Measurements from ENCODE around the gene AKT3. TPM values are rescaled to one million over a fixed set of nuclear protein-coding genes. Genes with fewer than 3 reads are reported as not detected.

The AKT3 gene
- total RNA-seq, 2 experiments from 2014 or later = 33.3 to 34.7 TPM

DNA sequence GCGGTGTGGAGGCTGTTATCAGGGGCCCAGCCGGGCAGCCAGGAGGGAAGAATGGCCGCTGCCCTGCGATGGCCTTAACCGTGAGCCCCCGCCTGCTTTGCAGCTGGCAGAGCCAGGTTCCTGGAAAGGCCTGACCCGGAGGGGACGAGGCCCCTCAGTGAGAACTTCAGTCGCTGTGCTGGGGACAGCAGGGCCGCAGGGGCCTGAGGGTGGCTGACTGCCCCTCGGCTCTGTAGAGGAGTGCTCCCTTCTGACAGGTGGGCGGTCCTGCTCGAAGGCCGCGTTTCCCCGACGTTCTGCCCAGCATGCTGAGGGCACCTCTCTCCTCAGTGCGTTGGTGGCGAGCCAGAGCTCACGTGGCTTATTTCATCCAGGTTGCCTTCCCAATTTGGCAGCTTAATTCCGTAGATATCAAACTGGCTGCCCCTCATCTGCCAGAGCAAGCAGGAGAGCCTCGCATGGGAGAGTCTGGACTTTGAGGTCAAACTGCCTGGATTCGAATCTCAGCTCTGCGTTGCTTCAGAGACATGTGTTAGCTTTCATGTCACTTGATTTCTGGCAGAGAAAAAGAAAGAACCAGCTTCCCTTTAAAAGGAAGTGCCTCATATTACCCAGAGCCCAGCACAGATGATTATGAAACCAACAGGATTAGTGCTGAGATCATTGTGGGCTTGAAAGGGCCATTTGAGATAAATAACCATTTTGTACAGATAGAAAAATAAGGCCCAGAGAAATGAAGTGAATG, 354.4 kb downstream of the AKT3 start:
- no peaks in the 10 kb centered on the region for H3K9me3 Mint-ChIP-seq
- intact Hi-C loops (cut with micrococcal nuclease) = no loop called here
- DNase-seq = no peak
- ChIA-PET CTCF (no interaction called here), POLR2A (no interaction called here)
- H3K4me1 Mint-ChIP-seq (ENCODE audit: low read depth) = no peaks in the 10 kb centered on the region
- H3K36me3 Mint-ChIP-seq = peaks cover 6% of the 10 kb centered on the region
- H3K27ac Mint-ChIP-seq = no peak overlapping the region
- H3K4me3 Mint-ChIP-seq = no peak overlapping the region
- H3K27me3 Mint-ChIP-seq = no peaks in the 10 kb centered on the region

DNA sequence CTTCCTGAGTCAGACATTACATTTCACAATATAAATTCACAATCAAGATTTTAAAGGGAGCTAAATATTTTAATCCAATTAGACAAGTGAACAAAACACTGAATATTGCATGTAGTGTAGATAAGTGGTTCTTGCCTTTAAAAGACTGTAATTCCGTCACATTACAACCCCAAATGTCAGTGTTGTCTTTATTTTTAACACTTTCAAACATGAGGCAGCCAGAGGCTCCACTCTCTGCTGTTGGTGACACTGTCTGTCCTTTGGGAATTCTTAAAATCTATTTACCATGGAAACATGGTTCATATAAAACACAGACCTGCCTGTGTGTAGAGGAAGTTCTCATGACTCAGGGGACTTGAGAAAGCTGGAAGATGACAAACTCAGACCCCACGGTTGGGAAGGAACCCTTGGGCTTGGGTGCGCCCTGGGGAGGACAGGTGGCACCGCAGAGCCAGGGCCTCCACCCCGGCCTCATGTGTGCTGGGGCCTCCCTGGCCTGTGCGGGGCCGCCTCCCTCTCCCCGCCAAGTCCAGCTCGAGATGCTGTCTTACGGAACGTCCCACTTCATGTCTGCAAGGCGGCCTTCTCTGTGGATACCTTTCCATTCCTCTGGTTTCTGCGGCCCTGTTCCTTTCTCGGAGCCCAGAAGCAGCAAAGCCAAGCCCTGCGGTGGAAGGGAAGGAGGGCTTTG, 355.2 kb downstream of the AKT3 start:
- DNase-seq = no peak
- intact Hi-C loops (cut with micrococcal nuclease) = no loop called here
- POLR2A ChIA-PET = no interaction called here
- CTCF ChIA-PET = no interaction called here
- no peaks in the 10 kb centered on the region for H3K27me3 Mint-ChIP-seq
- peaks cover 2% of the 10 kb centered on the region for H3K36me3 Mint-ChIP-seq
- H3K4me3 Mint-ChIP-seq = no peak overlapping the region
- no peaks in the 10 kb centered on the region for H3K9me3 Mint-ChIP-seq
- no peak overlapping the region for H3K27ac Mint-ChIP-seq
- no peaks in the 10 kb centered on the region for H3K4me1 Mint-ChIP-seq (ENCODE audit: low read depth)

DNA sequence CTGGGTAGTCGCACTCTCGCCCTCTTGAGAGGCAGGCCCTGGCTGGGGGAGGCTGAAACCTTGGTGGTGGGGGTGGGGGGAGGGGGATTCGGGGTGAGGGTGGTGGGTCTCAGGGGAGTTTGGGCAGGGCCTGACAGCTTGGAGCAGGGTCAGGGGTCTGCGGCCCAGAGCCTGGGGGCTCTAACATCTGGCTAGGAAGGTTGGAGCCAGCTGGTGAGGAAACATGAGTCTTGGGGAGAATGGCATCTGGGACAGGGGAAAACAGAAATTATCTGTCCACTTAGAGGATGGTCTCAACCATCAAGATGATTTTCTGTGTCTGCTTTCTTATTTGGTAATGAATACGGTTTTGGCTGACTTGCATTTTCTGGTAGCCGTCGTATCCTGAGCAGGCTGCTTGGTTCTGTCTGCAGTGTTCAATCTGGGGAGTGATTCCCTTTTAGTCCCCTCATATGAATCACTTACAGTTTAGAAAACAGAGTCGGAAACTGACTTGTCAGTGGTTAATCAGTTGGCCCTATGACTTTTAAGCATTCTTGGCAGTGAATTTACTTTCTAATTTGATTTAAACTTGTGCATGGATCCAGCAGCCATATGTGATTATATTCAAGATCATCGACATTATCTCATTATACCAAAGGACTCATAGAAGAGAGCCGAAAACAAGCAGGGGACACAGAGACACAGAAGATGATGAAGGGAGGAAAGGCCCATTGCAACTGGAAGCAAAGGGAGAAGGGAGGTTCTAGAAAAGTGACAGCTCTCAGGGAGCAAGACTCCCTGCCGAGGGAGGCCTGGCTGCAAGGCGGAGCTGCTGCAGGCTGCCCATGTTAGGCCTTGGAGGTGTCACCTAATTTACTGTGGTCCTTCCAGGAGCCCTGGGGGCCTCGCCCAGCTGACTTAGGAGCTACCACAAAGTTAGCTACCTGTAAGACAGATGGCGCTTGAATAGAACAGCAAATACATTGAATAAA, 356.6 kb downstream of the AKT3 start:
- POLR2A ChIA-PET = no interaction called here
- intact Hi-C loops (cut with micrococcal nuclease) = no loop called here
- no peak for DNase-seq
- H3K9me3 Mint-ChIP-seq = no peaks in the 10 kb centered on the region
- H3K36me3 Mint-ChIP-seq = no peaks in the 10 kb centered on the region
- no peaks in the 10 kb centered on the region for H3K27me3 Mint-ChIP-seq
- no peak overlapping the region for H3K4me3 Mint-ChIP-seq
- H3K4me1 Mint-ChIP-seq (ENCODE audit: low read depth) = no peaks in the 10 kb centered on the region
- CTCF ChIA-PET = no interaction called here
- H3K27ac Mint-ChIP-seq = no peak overlapping the region

- CTCF ChIA-PET = no interaction called here
- Mint-ChIP-seq H3K4me1 (ENCODE audit: low read depth) (no peaks in the 10 kb centered on the region), H3K9me3 (no peaks in the 10 kb centered on the region), H3K4me3 (no peak overlapping the region), H3K27ac (no peak overlapping the region), H3K36me3 (no peaks in the 10 kb centered on the region), H3K27me3 (no peaks in the 10 kb centered on the region)
- intact Hi-C loops (cut with micrococcal nuclease) = no loop called here
- POLR2A ChIA-PET = no interaction called here
- DNase-seq = no peak
Measured at GRCh38 chr1:243490748-243491686, 359.0 kb downstream of the AKT3 start.

DNA sequence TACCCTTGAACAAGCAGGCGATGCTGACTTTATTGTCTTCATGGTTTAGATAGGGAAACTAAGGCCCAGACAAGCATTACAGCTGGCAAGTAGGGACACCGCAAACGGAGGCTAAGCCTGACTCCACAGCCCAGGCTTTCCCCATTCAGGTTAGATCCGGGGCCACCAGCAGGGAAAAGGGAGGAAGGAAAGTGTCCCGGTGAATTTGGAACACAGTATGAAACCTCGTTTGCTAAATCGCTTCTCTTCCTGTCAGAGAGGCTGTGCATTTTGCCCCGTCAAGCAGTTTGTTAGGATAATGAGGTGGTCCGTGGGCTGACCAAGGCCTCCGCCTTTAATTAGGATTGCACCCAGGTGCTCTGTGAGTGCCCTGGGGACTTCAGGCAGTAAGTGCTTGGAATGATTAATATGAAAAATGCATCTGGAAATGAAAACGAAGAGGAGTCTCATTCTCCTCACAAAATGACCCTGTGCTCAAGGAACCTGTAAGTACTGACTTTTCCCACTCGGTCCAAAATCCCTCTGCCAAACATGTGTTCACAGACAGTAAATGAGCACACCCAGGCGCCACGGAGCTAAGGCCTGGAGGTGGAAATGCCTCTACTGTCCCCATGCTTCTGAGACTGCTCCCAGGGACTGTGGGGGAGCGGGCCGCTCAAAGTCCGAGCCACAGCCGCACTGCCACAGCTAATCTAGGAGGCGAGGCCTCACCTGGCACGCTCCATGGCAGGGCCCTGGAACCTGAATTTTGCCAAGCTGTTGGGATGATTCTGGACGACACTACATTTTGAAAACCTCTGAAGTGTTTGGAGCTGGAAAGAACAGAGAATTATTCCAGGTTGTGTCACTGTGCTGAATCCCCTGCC, 360.1 kb downstream of the AKT3 start:
- H3K27ac Mint-ChIP-seq = no peak overlapping the region
- intact Hi-C loops (cut with micrococcal nuclease) = no loop called here
- ChIA-PET POLR2A (no interaction called here), CTCF (no interaction called here)
- DNase-seq = no peak
- no peaks in the 10 kb centered on the region for H3K4me1 Mint-ChIP-seq (ENCODE audit: low read depth)
- no peaks in the 10 kb centered on the region for H3K27me3 Mint-ChIP-seq
- no peaks in the 10 kb centered on the region for H3K36me3 Mint-ChIP-seq
- H3K4me3 Mint-ChIP-seq = no peak overlapping the region
- no peaks in the 10 kb centered on the region for H3K9me3 Mint-ChIP-seq

GRCh38 chr1:243489158-243489527, 360.9 kb downstream of the AKT3 start:
- POLR2A ChIA-PET = no interaction called here

DNA sequence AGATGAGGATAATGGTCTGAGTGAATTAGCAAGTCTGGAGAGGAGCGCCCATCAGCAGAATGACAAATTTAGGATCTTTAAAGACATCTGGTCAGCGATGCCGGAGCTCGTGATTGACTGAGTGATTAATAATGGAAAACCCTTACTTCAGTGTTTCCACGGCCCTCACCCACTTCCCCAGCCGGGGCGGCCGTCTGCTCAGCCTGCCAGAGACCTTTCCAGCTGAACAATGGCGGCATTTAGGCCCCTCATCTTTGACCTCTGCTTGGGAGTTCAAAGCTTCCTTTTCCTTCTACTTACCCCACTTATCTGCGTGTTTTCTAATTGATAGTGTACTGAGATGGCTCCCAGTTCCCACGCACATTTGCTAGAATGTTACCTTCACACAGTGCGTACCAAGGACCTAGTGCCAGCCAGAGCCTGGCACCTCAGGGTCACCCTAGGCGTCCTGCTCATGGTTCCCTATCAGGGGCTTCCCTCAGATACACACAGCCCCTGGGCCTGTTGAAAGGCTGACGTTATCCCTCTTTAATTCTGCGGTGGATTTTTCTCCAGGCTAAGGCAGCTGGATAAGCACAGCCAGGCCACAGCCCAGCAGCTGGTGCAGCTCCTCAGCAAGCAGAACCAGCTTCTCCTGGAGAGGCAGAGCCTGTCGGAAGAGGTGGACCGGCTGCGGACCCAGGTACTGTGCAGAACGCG, 361.4 kb downstream of the AKT3 start:
- no peaks in the 10 kb centered on the region for H3K36me3 Mint-ChIP-seq
- no peak for DNase-seq
- no peaks in the 10 kb centered on the region for H3K27me3 Mint-ChIP-seq
- H3K4me1 Mint-ChIP-seq (ENCODE audit: low read depth) = no peaks in the 10 kb centered on the region
- ChIA-PET POLR2A (no interaction called here), CTCF (interaction anchor here (0.9 kb wide), 1 partner anchor 145 kb away, joined by 3 read pairs; no protein-coding TSS in a partner anchor)
- no peaks in the 10 kb centered on the region for H3K9me3 Mint-ChIP-seq
- H3K4me3 Mint-ChIP-seq = no peak overlapping the region
- intact Hi-C loops (cut with micrococcal nuclease) = no loop called here
- no peak overlapping the region for H3K27ac Mint-ChIP-seq

More at GRCh38 chr1:243489158-243489527, 360.9 kb downstream of the AKT3 start:
- no peaks in the 10 kb centered on the region for H3K36me3 Mint-ChIP-seq
- intact Hi-C loops (cut with micrococcal nuclease) = no loop called here
- CTCF ChIA-PET = no interaction called here
- no peaks in the 10 kb centered on the region for H3K4me1 Mint-ChIP-seq (ENCODE audit: low read depth)
- DNase-seq = no peak
- H3K27ac Mint-ChIP-seq = no peak overlapping the region
- H3K9me3 Mint-ChIP-seq = no peaks in the 10 kb centered on the region
- H3K4me3 Mint-ChIP-seq = no peak overlapping the region
- no peaks in the 10 kb centered on the region for H3K27me3 Mint-ChIP-seq

- ChIA-PET POLR2A (no interaction called here), CTCF (interaction anchor here (0.9 kb wide), 1 partner anchor 144 kb away, joined by 3 read pairs; no protein-coding TSS in a partner anchor)
- intact Hi-C loops (cut with micrococcal nuclease) = no loop called here
- no peak for DNase-seq
- no peak overlapping the region for H3K4me3 Mint-ChIP-seq
- H3K27ac Mint-ChIP-seq = no peak overlapping the region
- H3K36me3 Mint-ChIP-seq = no peaks in the 10 kb centered on the region
- no peaks in the 10 kb centered on the region for H3K9me3 Mint-ChIP-seq
- H3K4me1 Mint-ChIP-seq (ENCODE audit: low read depth) = peaks cover 2% of the 10 kb centered on the region
- H3K27me3 Mint-ChIP-seq = no peaks in the 10 kb centered on the region
Measured at GRCh38 chr1:243487649-243488227, 362.3 kb downstream of the AKT3 start.

- H3K4me3 Mint-ChIP-seq = no peak overlapping the region
- intact Hi-C loops (cut with micrococcal nuclease) = no loop called here
- H3K9me3 Mint-ChIP-seq = no peaks in the 10 kb centered on the region
- CTCF ChIA-PET = no interaction called here
- no peak for DNase-seq
- peaks cover 8% of the 10 kb centered on the region for H3K4me1 Mint-ChIP-seq (ENCODE audit: low read depth)
- POLR2A ChIA-PET = no interaction called here
- no peaks in the 10 kb centered on the region for H3K27me3 Mint-ChIP-seq
- H3K27ac Mint-ChIP-seq = no peak overlapping the region
- no peaks in the 10 kb centered on the region for H3K36me3 Mint-ChIP-seq
Measured at GRCh38 chr1:243487036-243487648, 362.9 kb downstream of the AKT3 start.

GRCh38 chr1:243483952-243484351, 366.1 kb downstream of the AKT3 start:
- intact Hi-C loops (cut with micrococcal nuclease) = no loop called here
- DNase-seq = no peak
- Mint-ChIP-seq H3K27me3 (no peaks in the 10 kb centered on the region), H3K4me3 (no peak overlapping the region), H3K36me3 (no peaks in the 10 kb centered on the region), H3K4me1 (ENCODE audit: low read depth) (peaks cover 16% of the 10 kb centered on the region), H3K27ac (no peak overlapping the region), H3K9me3 (no peaks in the 10 kb centered on the region)
- POLR2A ChIA-PET = interaction anchor here (0.5 kb wide), 1 partner anchor 41 kb away, joined by 7 read pairs; no protein-coding TSS in a partner anchor
- CTCF ChIA-PET = no interaction called here
